T-helper 1 cell treated with Interleukin-12 subunit alpha and Interleukin-12 subunit beta and Interleukin-4 antibody, amounts not matched to agents 30 ng/mL and 1 ng/mL, for 36 hours (primary cell): ENCODE measurements around the gene C18orf32. TPM values are rescaled to one million over a fixed set of nuclear protein-coding genes. Genes with fewer than 3 reads are reported as not detected.
"Not testable (repeated sequence)": the region's sequence is repeated elsewhere in the genome, so short reads cannot be mapped to it uniquely, and the experiment has no call there.

Experiments used
- intact Hi-C: fragments of 100-400 bp; cut with micrococcal nuclease; formaldehyde crosslinking; loops from one replicate; pipeline ENCODE4 v1.15.1; 2024
- total RNA-seq: library from RNA; stranded (reverse); gene quantifications from 2 replicates; pipeline ENCODE4 v1.2.3, GENCODE V29; 2022

Gene C18orf32
- 30.2 and 32.8 TPM in 2 replicates for total RNA-seq

GRCh38 chr18:49486953-49487710, at the start of gene C18orf32:
TSS of gene C18orf32 (minus strand) at chr18:49487234. CDS start at chr18:49483748, 3,486 bp downstream.
- intact Hi-C loops = loop anchor here (1.0 to 2.0 kb wide), 5 partner anchors 27 to 1556 kb away; partner anchors contain the start of genes ACAA2, CXXC1, DYM and SMAD2

- intact Hi-C loops = no loop called here
Observed at GRCh38 chr18:49534846-49535601, 48.0 kb upstream of the C18orf32 start.

GRCh38 chr18:49531678-49532153, 44.7 kb upstream of the C18orf32 start:
- intact Hi-C loops = no loop called here

- intact Hi-C loops = no loop called here
Observed at GRCh38 chr18:49529596-49529995, 42.6 kb upstream of the C18orf32 start.

GRCh38 chr18:49527631-49528327, 40.7 kb upstream of the C18orf32 start:
- intact Hi-C loops = no loop called here

GRCh38 chr18:49525981-49526380, 38.9 kb upstream of the C18orf32 start:
- intact Hi-C loops = no loop called here

GRCh38 chr18:49524951-49525350, 37.9 kb upstream of the C18orf32 start:
- intact Hi-C loops = no loop called here

GRCh38 chr18:49524349-49524748, 37.3 kb upstream of the C18orf32 start:
- intact Hi-C loops = no loop called here

- intact Hi-C loops = not testable (repeated sequence)
Observed at GRCh38 chr18:49523580-49524093, 36.6 kb upstream of the C18orf32 start.

- intact Hi-C loops = no loop called here
Observed at GRCh38 chr18:49521216-49521835, 34.3 kb upstream of the C18orf32 start.

- intact Hi-C loops = no loop called here
Observed at GRCh38 chr18:49520661-49521145, 33.7 kb upstream of the C18orf32 start.

GRCh38 chr18:49519101-49519971, 32.3 kb upstream of the C18orf32 start:
- intact Hi-C loops = no loop called here

GRCh38 chr18:49517483-49517882, 30.4 kb upstream of the C18orf32 start:
- intact Hi-C loops = no loop called here

GRCh38 chr18:49515516-49515915, 28.5 kb upstream of the C18orf32 start:
- intact Hi-C loops = no loop called here

GRCh38 chr18:49515003-49515402, 28.0 kb upstream of the C18orf32 start:
- intact Hi-C loops = not testable (repeated sequence)

- intact Hi-C loops = loop anchor here (5.0 kb wide), 1 partner anchor 688 kb away; no protein-coding TSS in a partner anchor
Observed at GRCh38 chr18:49514577-49514976, 27.5 kb upstream of the C18orf32 start.

- intact Hi-C loops = loop anchor here (5.0 kb wide), 1 partner anchor 689 kb away; no protein-coding TSS in a partner anchor
Observed at GRCh38 chr18:49512876-49513275, 25.8 kb upstream of the C18orf32 start.

GRCh38 chr18:49510393-49511115, 23.5 kb upstream of the C18orf32 start:
- intact Hi-C loops = loop anchor here (1.0 to 5.0 kb wide), 4 partner anchors 348 to 846 kb away; no protein-coding TSS in a partner anchor

- intact Hi-C loops = not testable (repeated sequence)
Observed at GRCh38 chr18:49506438-49506837, 19.4 kb upstream of the C18orf32 start.
